Measurements from ENCODE around the gene UVRAG.

DNA sequence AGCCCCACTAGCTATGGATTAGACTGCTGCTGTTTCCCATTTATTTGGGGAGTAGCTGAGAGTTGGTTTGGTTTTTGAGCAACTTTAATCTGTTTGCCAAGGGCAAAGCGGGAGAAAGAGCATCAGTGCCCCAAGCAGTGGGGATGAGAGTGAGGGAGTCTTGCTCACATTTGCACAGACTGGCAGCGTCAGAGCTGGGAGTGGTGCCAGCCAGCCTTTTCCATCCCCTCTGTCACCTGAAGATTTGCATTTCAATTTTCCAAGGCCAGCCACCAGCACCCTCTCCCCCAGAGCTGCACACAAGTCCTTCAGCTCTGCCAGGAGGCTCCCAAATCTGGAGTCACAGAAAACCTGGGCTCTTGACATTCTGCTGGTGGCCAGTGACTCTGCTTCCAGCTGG, 21.0 kb upstream of the UVRAG start:
- TF ChIP-seq POLR2A (IDR thresholded peaks at IDR 0.05) (no peak), CTCF (IDR thresholded peaks at IDR 0.05) (no peak)
